Activated CD4-positive, alpha-beta memory T cell treated with anti-CD3 and anti-CD28 coated beads, Interleukin-2, amount 10 ng/mL, durations not matched to agents 7 days and 5 days (primary cell): ENCODE measurements around the gene ALPK3. TPM values are rescaled to one million over a fixed set of nuclear protein-coding genes. Genes with fewer than 3 reads are reported as not detected.

Experiments used
- CTCF ChIA-PET: fragments of 350-600 bp; sonication (Branson Sonifier 250); formaldehyde crosslinking; loops from one replicate; lab custom pipeline; 2021; ENCODE audit warnings: antibody characterized with exemption, inconsistent platforms; lab: Charles Lee
- POLR2A ChIA-PET: fragments of 350-600 bp; sonication (Branson Sonifier 250); formaldehyde crosslinking; loops from one replicate; lab custom pipeline; 2021; ENCODE audit warnings: antibody characterized with exemption; lab: Charles Lee
- DNase-seq: peaks from one replicate; pipeline ENCODE4 v3.0.0-alpha.2; 2020
- H3K27ac Mint-ChIP-seq: one replicate; pipeline ENCODE4 v1.8.0; 2021; ENCODE audit warnings: mild to moderate bottlenecking, mixed read lengths
- H3K27me3 Mint-ChIP-seq: one replicate; pipeline ENCODE4 v1.8.0; 2021; ENCODE audit warnings: mixed read lengths
- H3K36me3 Mint-ChIP-seq: one replicate; pipeline ENCODE4 v1.8.0; 2021; ENCODE audit warnings: low read depth, mixed read lengths
- H3K4me1 Mint-ChIP-seq: one replicate; pipeline ENCODE4 v1.8.0; 2021; ENCODE audit warnings: mixed read lengths
- H3K4me3 Mint-ChIP-seq: one replicate; pipeline ENCODE4 v1.8.0; 2021; ENCODE audit warnings: mild to moderate bottlenecking, mixed read lengths
- H3K9me3 Mint-ChIP-seq: one replicate; pipeline ENCODE4 v1.8.0; 2021; ENCODE audit warnings: mixed read lengths
- total RNA-seq, 2 experiments: library from RNA; stranded (reverse); gene quantifications; one replicate each; pipeline ENCODE4 v1.2.3, GENCODE V29; 2021

ALPK3 gene
- total RNA-seq, 2 experiments from 2014 or later, result 0.20 TPM

DNA sequence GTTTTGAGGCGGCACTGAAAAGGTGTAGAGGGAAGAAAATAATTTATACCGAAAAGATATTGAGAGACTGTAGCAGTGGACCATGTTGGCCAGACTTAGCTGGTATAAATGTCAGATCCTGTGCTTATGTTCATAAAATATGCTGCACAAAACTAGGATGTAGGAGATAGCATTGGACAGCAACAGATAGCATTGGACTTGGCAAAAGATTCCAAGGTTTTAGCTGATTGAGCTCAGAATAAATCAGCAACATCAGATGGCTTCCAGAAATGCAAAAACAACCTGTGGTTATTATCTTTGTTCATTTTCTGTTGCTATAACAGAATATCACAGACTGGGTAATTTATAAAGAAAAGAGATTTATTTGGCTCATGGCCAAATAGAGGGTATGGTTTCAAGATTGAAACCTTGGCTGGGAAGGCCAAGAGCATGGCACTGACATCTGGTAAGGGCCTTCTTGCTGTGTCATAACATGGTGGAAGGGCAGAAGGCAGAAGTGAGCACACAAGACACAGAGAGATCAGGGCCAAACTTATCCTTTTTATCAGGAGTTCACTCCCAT, 102.0 kb downstream of the ALPK3 start:
- no peak overlapping the region for H3K4me3 Mint-ChIP-seq
- H3K27ac Mint-ChIP-seq, result no peak overlapping the region
- ChIA-PET POLR2A (no interaction called here), CTCF (no interaction called here)
- H3K9me3 Mint-ChIP-seq, result no peaks in the 10 kb centered on the region
- DNase-seq, result no peak
- H3K4me1 Mint-ChIP-seq, result peaks cover 14% of the 10 kb centered on the region
- no peaks in the 10 kb centered on the region for H3K36me3 Mint-ChIP-seq
- H3K27me3 Mint-ChIP-seq, result no peaks in the 10 kb centered on the region

DNA sequence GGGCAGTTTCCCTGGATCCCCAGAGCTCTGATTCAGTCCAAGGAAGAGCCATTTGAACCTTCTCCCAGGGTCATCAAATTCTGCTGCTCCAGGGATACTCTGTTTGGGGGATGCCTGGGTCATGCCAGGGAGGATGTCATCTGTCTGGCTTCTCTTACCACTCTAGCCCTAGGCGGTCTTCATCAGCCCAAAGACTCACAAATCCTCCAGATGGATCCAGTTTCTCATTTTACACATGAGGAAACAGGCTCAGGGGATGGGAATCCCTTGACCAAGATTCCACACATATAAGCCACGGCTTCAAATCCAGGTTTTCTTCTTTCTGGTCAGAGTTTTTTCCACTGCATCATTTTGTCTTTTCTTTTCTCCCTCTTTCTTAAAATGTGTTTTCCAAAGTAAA, 104.0 kb downstream of the ALPK3 start:
- no peaks in the 10 kb centered on the region for H3K27me3 Mint-ChIP-seq
- no peak overlapping the region for H3K27ac Mint-ChIP-seq
- H3K4me3 Mint-ChIP-seq, result no peak overlapping the region
- no peak for DNase-seq
- ChIA-PET CTCF (no interaction called here), POLR2A (no interaction called here)
- H3K36me3 Mint-ChIP-seq, result no peaks in the 10 kb centered on the region
- no peaks in the 10 kb centered on the region for H3K9me3 Mint-ChIP-seq
- H3K4me1 Mint-ChIP-seq, result no peaks in the 10 kb centered on the region

GRCh38 chr15:84922530-84922929, 105.4 kb downstream of the ALPK3 start:
- H3K4me1 Mint-ChIP-seq, result no peaks in the 10 kb centered on the region
- POLR2A ChIA-PET, result no interaction called here
- CTCF ChIA-PET, result no interaction called here
- H3K4me3 Mint-ChIP-seq, result no peak overlapping the region
- no peaks in the 10 kb centered on the region for H3K9me3 Mint-ChIP-seq
- no peak for DNase-seq
- no peaks in the 10 kb centered on the region for H3K27me3 Mint-ChIP-seq
- H3K27ac Mint-ChIP-seq, result no peak overlapping the region
- no peaks in the 10 kb centered on the region for H3K36me3 Mint-ChIP-seq

Other genes with a start within 250 kb of the ALPK3 start
- 10 to 100 TPM; 10.8 to 10.9 TPM for gene ZSCAN2, start 216.3 kb upstream of the ALPK3 start, total RNA-seq
- 10 to 100 TPM; 17.6 to 17.9 TPM for gene WDR73, start 163.1 kb upstream of the ALPK3 start, total RNA-seq
- gene NMB, start 159.2 kb upstream of the ALPK3 start, total RNA-seq, result 1 to 10 TPM; 4.0 to 4.1 TPM
- 100 to 1,000 TPM; 132 to 139 TPM for gene SEC11A, start 101.2 kb upstream of the ALPK3 start, total RNA-seq
- 10 to 100 TPM; 36.6 to 38.0 TPM for gene ZNF592, start 68.8 kb upstream of the ALPK3 start, total RNA-seq
- gene SLC28A1, start 67.3 kb downstream of the ALPK3 start, total RNA-seq, result not detected
- 10 to 100 TPM; 24.4 to 25.1 TPM for gene PDE8A, start 164.5 kb downstream of the ALPK3 start, total RNA-seq